NT2/D1 (cell line): ENCODE measurements around the gene BCL2.

ENCODE experiments used
- SUZ12 ChIP-seq: IDR thresholded peaks from 2 replicates; pipeline ENCODE4 v1.6.1; 2011; ENCODE audit not compliant: insufficient read length, insufficient read depth; ENCODE audit errors: extremely low read depth
- YY1 ChIP-seq: IDR thresholded peaks from 2 replicates; pipeline ENCODE4 v1.6.1; 2011; ENCODE audit not compliant: insufficient read length, insufficient read depth
- ZNF274 ChIP-seq: IDR thresholded peaks from 2 replicates; pipeline ENCODE4 v1.6.1; 2011; ENCODE audit warnings: mild to moderate bottlenecking, low read depth, low read length

- TF ChIP-seq YY1 (no peak), ZNF274 (no peak), SUZ12 (no peak)
Observed at GRCh38 chr18:63263444-63263843, 56.1 kb downstream of the BCL2 start.
